Lower leg skin (tissue), 3 donors: ENCODE results near the gene BPIFA1.

Source experiments
- POLR2A ChIP-seq, 2 donors: fragments of 450-650 bp; IDR thresholded peaks; one replicate each; pipeline ENCODE4 v1.6.1; 2016 to 2017; ENCODE audit warnings: antibody characterized with exemption in 2 of 2, mild to moderate bottlenecking in 1 of 2, moderate library complexity in 1 of 2
- TF ChIP-seq, protein P1 (sequence below), 3 donors: fragments of 450-650 bp; IDR thresholded peaks; one replicate each; pipeline ENCODE4 v1.5.1; 2016; ENCODE audit warnings: antibody characterized with exemption in 3 of 3, mild to moderate bottlenecking in 3 of 3, moderate library complexity in 2 of 3

DNA sequence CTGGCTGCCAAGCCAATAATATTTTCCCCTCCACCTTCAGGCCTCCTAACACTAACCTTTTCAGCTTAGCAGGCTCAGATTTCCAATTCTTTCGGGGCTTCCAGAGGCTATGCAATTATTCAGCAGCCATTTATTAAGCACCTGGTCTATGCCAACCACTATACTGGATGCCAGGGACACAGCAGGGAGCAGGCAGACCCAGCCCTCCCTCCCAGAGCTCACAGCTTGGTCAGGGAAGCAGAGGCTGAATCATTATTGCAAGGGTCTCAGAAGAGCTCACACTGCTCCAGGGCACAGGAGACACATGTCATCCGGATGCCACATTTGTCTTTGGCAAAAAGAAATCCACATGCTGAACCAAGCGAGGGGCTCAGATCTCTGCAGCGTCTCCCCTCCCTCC lies 48.5 kb downstream of the BPIFA1 start:
- TF ChIP-seq, protein P1, sequence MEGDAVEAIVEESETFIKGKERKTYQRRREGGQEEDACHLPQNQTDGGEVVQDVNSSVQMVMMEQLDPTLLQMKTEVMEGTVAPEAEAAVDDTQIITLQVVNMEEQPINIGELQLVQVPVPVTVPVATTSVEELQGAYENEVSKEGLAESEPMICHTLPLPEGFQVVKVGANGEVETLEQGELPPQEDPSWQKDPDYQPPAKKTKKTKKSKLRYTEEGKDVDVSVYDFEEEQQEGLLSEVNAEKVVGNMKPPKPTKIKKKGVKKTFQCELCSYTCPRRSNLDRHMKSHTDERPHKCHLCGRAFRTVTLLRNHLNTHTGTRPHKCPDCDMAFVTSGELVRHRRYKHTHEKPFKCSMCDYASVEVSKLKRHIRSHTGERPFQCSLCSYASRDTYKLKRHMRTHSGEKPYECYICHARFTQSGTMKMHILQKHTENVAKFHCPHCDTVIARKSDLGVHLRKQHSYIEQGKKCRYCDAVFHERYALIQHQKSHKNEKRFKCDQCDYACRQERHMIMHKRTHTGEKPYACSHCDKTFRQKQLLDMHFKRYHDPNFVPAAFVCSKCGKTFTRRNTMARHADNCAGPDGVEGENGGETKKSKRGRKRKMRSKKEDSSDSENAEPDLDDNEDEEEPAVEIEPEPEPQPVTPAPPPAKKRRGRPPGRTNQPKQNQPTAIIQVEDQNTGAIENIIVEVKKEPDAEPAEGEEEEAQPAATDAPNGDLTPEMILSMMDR (IDR thresholded peaks at IDR 0.05): no peak
- no peak for TF ChIP-seq POLR2A (IDR thresholded peaks at IDR 0.05)
